Measurements from ENCODE around the gene TCF23.

Gene TCF23

GRCh38 chr2:27177441-27178351 is 28.9 kb downstream of the TCF23 start:
- no peak overlapping the region for H3K4me3 ChIP-seq (ENCODE audit: low read depth, low read length)
- DNase-seq (ENCODE audit: low read depth) = no peak
- in situ Hi-C loops (cut with HindIII; ENCODE audit: low sequenced_read_pairs) = no loop called here
- no peak for TF ChIP-seq CTCF (IDR thresholded peaks at IDR 0.05; ENCODE audit: low read depth, low read length, missing control alignments)

GRCh38 chr2:27178469-27178868 is 29.7 kb downstream of the TCF23 start:
- no peak for TF ChIP-seq CTCF (IDR thresholded peaks at IDR 0.05; ENCODE audit: low read depth, low read length, missing control alignments)
- in situ Hi-C loops (cut with HindIII; ENCODE audit: low sequenced_read_pairs) = no loop called here
- H3K4me3 ChIP-seq (ENCODE audit: low read depth, low read length) = no peak overlapping the region
- DNase-seq (ENCODE audit: low read depth) = no peak

- no peak overlapping the region for H3K4me3 ChIP-seq (ENCODE audit: low read depth, low read length)
- no peak for DNase-seq (ENCODE audit: low read depth)
- in situ Hi-C loops (cut with HindIII; ENCODE audit: low sequenced_read_pairs) = no loop called here
- TF ChIP-seq CTCF (IDR thresholded peaks at IDR 0.05; ENCODE audit: low read depth, low read length, missing control alignments) = no peak
These were observed 30.7 kb downstream of the TCF23 start for GRCh38 chr2:27179344-27180000.

GRCh38 chr2:27182346-27182745 is 33.5 kb downstream of the TCF23 start:
- DNase-seq (ENCODE audit: low read depth) = peak; percentile 8
- no peak overlapping the region for H3K4me3 ChIP-seq (ENCODE audit: low read depth, low read length)
- in situ Hi-C loops (cut with HindIII; ENCODE audit: low sequenced_read_pairs) = no loop called here
- no peak for TF ChIP-seq CTCF (IDR thresholded peaks at IDR 0.05; ENCODE audit: low read depth, low read length, missing control alignments)

GRCh38 chr2:27184115-27184514 is 35.3 kb downstream of the TCF23 start:
- no peak for TF ChIP-seq CTCF (IDR thresholded peaks at IDR 0.05; ENCODE audit: low read depth, low read length, missing control alignments)
- no peak for DNase-seq (ENCODE audit: low read depth)
- no peak overlapping the region for H3K4me3 ChIP-seq (ENCODE audit: low read depth, low read length)
- in situ Hi-C loops (cut with HindIII; ENCODE audit: low sequenced_read_pairs) = no loop called here

GRCh38 chr2:27185331-27186026 is 36.7 kb downstream of the TCF23 start:
- no peak for DNase-seq (ENCODE audit: low read depth)
- no peak overlapping the region for H3K4me3 ChIP-seq (ENCODE audit: low read depth, low read length)
- in situ Hi-C loops (cut with HindIII; ENCODE audit: low sequenced_read_pairs) = no loop called here
- TF ChIP-seq CTCF (IDR thresholded peaks at IDR 0.05; ENCODE audit: low read depth, low read length, missing control alignments) = no peak
